K562 (cell line): ENCODE measurements around the gene DXO. TPM values are rescaled to one million over a fixed set of nuclear protein-coding genes. Genes with fewer than 3 reads are reported as not detected.

Experiments
- ATF1 ChIP-seq, 2 experiments: fragments of 450-650 bp in 1 of 2; IDR thresholded peaks; 2 replicates each; pipeline ENCODE4 v1.6.1; 2016; ENCODE audit warnings: missing compliant biosample characterization in 1 of 2, missing genetic modification characterization in 1 of 2
- BRCA1 ChIP-seq, 2 experiments: fragments of 450-650 bp in 1 of 2; sonication (generic) in 1 of 2; formaldehyde crosslinking in 1 of 2; IDR thresholded peaks; 2 replicates each; pipeline versions ENCODE4 v1.5.0 to v1.6.1; 2017 to 2020; ENCODE audit warnings: mild to moderate bottlenecking in 1 of 2, missing genetic modification reagents in 1 of 2
- CBX1 ChIP-seq: sonication (generic); IDR thresholded peaks from 2 replicates; pipeline ENCODE4 v1.6.1; 2016; ENCODE audit warnings: antibody characterized with exemption, low read depth, mild to moderate bottlenecking
- CCNT2 ChIP-seq: IDR thresholded peaks from 2 replicates; pipeline ENCODE4 v1.6.1; 2011; ENCODE audit warnings: borderline replicate concordance, low read depth, mild to moderate bottlenecking, moderate library complexity, mixed read lengths, low read length; ENCODE audit not compliant: insufficient read length; ENCODE audit errors: extremely low read depth
- CREB3L1 ChIP-seq: fragments of 450-650 bp; IDR thresholded peaks from 2 replicates; pipeline ENCODE4 v1.6.1; 2014; ENCODE audit warnings: low read depth, mild to moderate bottlenecking, moderate library complexity, borderline replicate concordance
- EGR1 ChIP-seq: fragments of 450-650 bp; conservative IDR thresholded peaks from 2 replicates; pipeline ENCODE4 v1.6.1; 2017; ENCODE audit warnings: mild to moderate bottlenecking
- ETV5 ChIP-seq: sonication (generic); formaldehyde crosslinking; IDR thresholded peaks from 2 replicates; pipeline ENCODE4 v1.4.0; 2020; ENCODE audit warnings: low read depth, mild to moderate bottlenecking, missing genetic modification reagents
- HMG20B ChIP-seq: fragments of 250-450 bp; sonication (Bioruptor Pico); IDR thresholded peaks from 2 replicates; pipeline ENCODE4 v1.5.0; 2021; ENCODE audit warnings: mild to moderate bottlenecking
- POLR2AphosphoS5 ChIP-seq: IDR thresholded peaks from 2 replicates; pipeline ENCODE4 v1.6.1; 2011; ENCODE audit warnings: mild to moderate bottlenecking, low read depth, low read length, moderate library complexity; ENCODE audit not compliant: control insufficient read depth, insufficient read depth
- TRIM28 ChIP-seq: fragments of 450-650 bp; IDR thresholded peaks from 2 replicates; pipeline ENCODE4 v1.6.1; 2017
- ZBTB17 ChIP-seq: fragments of 450-650 bp; formaldehyde crosslinking; IDR thresholded peaks from 2 replicates; pipeline ENCODE4 v1.4.0; 2020; ENCODE audit warnings: mild to moderate bottlenecking
- ZNF24 ChIP-seq: fragments of 450-650 bp; IDR thresholded peaks from 2 replicates; pipeline ENCODE4 v1.6.1; 2016
- polyA plus RNA-seq, 8 experiments: library from polyadenylated mRNA; depleted of rRNA in 4 of 8; stranded (reverse) in 5 of 8; unstranded in 3 of 8; fragments of >200 nt; fragmentation: Nextera tagmentation in 2 of 8; fragmentation: Illumina TruSeq in 1 of 8; extraction: Ambion mirVana in 2 of 8; extraction: Trizol in 1 of 8; gene quantifications; 2 replicates each; pipeline versions ENCODE4 v1.2.1 to v1.2.3, GENCODE V29; 2011 to 2014; ENCODE audit warnings: inconsistent platforms in 1 of 8, missing spikeins in 1 of 8
- total RNA-seq, 7 experiments: library from RNA; depleted of rRNA in 6 of 7; stranded (reverse); fragments of >200 nt in 6 of 7; fragmentation: Illumina TruSeq in 2 of 7; extraction: Trizol in 2 of 7; gene quantifications; 2 replicates each; pipeline versions ENCODE4 v1.2.1 to v1.2.3, GENCODE V29; 2011 to 2021; ENCODE audit warnings: low replicate concordance in 1 of 7
- TF ChIP-seq, protein P1 (sequence below): fragments of 450-650 bp; IDR thresholded peaks from 2 replicates; pipeline ENCODE4 v1.6.1; 2018; ENCODE audit not compliant: partially characterized antibody
- TF ChIP-seq, protein P2 (sequence below): sonication (generic); formaldehyde crosslinking; IDR thresholded peaks from 2 replicates; pipeline ENCODE4 v1.8.0; 2022; ENCODE audit warnings: mild to moderate bottlenecking, missing genetic modification reagents

Gene DXO
- total and polyA plus RNA-seq, 9 of the 15 experiments (the other 6 are each of a cell fraction or from before 2014, with no cell fraction given) = 6.4 to 35.1 (median 19.4) TPM

- peak; percentile 63; the same call in 1 of the 2 replicates for TF ChIP-seq TRIM28
- TF ChIP-seq ETV5 = peak; percentile 94
- TF ChIP-seq, protein P1, sequence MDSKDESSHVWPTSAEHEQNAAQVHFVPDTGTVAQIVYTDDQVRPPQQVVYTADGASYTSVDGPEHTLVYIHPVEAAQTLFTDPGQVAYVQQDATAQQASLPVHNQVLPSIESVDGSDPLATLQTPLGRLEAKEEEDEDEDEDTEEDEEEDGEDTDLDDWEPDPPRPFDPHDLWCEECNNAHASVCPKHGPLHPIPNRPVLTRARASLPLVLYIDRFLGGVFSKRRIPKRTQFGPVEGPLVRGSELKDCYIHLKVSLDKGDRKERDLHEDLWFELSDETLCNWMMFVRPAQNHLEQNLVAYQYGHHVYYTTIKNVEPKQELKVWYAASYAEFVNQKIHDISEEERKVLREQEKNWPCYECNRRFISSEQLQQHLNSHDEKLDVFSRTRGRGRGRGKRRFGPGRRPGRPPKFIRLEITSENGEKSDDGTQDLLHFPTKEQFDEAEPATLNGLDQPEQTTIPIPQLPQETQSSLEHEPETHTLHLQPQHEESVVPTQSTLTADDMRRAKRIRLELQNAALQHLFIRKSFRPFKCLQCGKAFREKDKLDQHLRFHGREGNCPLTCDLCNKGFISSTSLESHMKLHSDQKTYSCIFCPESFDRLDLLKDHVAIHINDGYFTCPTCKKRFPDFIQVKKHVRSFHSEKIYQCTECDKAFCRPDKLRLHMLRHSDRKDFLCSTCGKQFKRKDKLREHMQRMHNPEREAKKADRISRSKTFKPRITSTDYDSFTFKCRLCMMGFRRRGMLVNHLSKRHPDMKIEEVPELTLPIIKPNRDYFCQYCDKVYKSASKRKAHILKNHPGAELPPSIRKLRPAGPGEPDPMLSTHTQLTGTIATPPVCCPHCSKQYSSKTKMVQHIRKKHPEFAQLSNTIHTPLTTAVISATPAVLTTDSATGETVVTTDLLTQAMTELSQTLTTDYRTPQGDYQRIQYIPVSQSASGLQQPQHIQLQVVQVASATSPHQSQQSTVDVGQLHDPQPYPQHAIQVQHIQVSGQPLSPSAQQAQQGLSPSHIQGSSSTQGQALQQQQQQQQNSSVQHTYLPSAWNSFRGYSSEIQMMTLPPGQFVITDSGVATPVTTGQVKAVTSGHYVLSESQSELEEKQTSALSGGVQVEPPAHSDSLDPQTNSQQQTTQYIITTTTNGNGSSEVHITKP = peak; percentile 47
- TF ChIP-seq POLR2AphosphoS5 = peak; percentile 53; the same call in 1 of the 2 replicates
- peak; percentile 92 for TF ChIP-seq CCNT2
- no peak for TF ChIP-seq BRCA1 (IDR thresholded peaks at IDR 0.05)
- no peak for TF ChIP-seq BRCA1 (CRISPR knock-in tag; IDR thresholded peaks at IDR 0.05)
- TF ChIP-seq, protein P2, sequence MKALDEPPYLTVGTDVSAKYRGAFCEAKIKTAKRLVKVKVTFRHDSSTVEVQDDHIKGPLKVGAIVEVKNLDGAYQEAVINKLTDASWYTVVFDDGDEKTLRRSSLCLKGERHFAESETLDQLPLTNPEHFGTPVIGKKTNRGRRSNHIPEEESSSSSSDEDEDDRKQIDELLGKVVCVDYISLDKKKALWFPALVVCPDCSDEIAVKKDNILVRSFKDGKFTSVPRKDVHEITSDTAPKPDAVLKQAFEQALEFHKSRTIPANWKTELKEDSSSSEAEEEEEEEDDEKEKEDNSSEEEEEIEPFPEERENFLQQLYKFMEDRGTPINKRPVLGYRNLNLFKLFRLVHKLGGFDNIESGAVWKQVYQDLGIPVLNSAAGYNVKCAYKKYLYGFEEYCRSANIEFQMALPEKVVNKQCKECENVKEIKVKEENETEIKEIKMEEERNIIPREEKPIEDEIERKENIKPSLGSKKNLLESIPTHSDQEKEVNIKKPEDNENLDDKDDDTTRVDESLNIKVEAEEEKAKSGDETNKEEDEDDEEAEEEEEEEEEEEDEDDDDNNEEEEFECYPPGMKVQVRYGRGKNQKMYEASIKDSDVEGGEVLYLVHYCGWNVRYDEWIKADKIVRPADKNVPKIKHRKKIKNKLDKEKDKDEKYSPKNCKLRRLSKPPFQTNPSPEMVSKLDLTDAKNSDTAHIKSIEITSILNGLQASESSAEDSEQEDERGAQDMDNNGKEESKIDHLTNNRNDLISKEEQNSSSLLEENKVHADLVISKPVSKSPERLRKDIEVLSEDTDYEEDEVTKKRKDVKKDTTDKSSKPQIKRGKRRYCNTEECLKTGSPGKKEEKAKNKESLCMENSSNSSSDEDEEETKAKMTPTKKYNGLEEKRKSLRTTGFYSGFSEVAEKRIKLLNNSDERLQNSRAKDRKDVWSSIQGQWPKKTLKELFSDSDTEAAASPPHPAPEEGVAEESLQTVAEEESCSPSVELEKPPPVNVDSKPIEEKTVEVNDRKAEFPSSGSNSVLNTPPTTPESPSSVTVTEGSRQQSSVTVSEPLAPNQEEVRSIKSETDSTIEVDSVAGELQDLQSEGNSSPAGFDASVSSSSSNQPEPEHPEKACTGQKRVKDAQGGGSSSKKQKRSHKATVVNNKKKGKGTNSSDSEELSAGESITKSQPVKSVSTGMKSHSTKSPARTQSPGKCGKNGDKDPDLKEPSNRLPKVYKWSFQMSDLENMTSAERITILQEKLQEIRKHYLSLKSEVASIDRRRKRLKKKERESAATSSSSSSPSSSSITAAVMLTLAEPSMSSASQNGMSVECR (CRISPR knock-in tag) = peak; percentile 99
- TF ChIP-seq EGR1 = peak; percentile 68; the same call in 1 of the 2 replicates
- TF ChIP-seq CREB3L1 = peak; percentile 95
- TF ChIP-seq CBX1 = no peak
- no peak for TF ChIP-seq ZNF24
- peak; percentile 84 for TF ChIP-seq ATF1 (CRISPR knock-in tag; IDR thresholded peaks at IDR 0.05)
- TF ChIP-seq ATF1 (tag; IDR thresholded peaks at IDR 0.05) = peak; percentile 100
- no peak for TF ChIP-seq HMG20B (CRISPR knock-in tag)
- TF ChIP-seq ZBTB17 (CRISPR knock-in tag) = peak; percentile 94
Observed at GRCh38 chr6:31958741-31959739, 12.9 kb downstream of the DXO start, which contains the start of the genes NELFE and SKIC2 (continued).
